ENCODE results near the gene NRG3. TPM values are rescaled to one million over a fixed set of nuclear protein-coding genes. Genes with fewer than 3 reads are reported as not detected.

Gene NRG3
- total RNA-seq, 4 donors from 2014 or later: under 0.01 to 0.65 (median 0.17) TPM

- 54% methylated on average over 1 of the region's 1 CpG for WGBS
- Histone ChIP-seq H3K27me3 (no peaks in the 10 kb centered on the region), H3K4me3 (no peak overlapping the region), H3K4me1 (peaks cover 0 to 11% (median 0%) of the 10 kb centered on the region in 4 donors), H3K27ac (replicated peaks in 1 of 4) (no peak overlapping the region), H3K36me3 (no peaks in the 10 kb centered on the region), H3K9me3 (no peaks in the 10 kb centered on the region)
- TF ChIP-seq EP300 (IDR thresholded peaks at IDR 0.05) (no peak), POLR2AphosphoS5 (IDR thresholded peaks at IDR 0.05) (no peak), POLR2A (IDR thresholded peaks at IDR 0.05; ENCODE audit: low read depth) (no peak), CTCF (IDR thresholded peaks at IDR 0.05) (no peak)
- DNase-seq (ENCODE audit: extremely low spot score): no peak
- intact Hi-C loops (cut with DNase I): no loop called here
Measured at GRCh38 chr10:82361256-82361655, 486.3 kb downstream of the NRG3 start.

GRCh38 chr10:82377608-82378007 is 502.6 kb downstream of the NRG3 start:
- TF ChIP-seq POLR2AphosphoS5 (IDR thresholded peaks at IDR 0.05) (no peak), CTCF (IDR thresholded peaks at IDR 0.05) (peak; percentile 5 to 17 (median 10))
- intact Hi-C loops (cut with DNase I): no loop called here
- peak; percentile 85 for DNase-seq (ENCODE audit: extremely low spot score)
- no peaks in the 10 kb centered on the region for H3K4me1 ChIP-seq
- H3K27ac ChIP-seq (replicated peaks in 1 of 4): no peak overlapping the region
- no peaks in the 10 kb centered on the region for H3K27me3 ChIP-seq
- 64% methylated on average over 4 of the region's 4 CpGs for WGBS
- no peak overlapping the region for H3K4me3 ChIP-seq
- no peaks in the 10 kb centered on the region for H3K36me3 ChIP-seq
- H3K9me3 ChIP-seq: no peaks in the 10 kb centered on the region

DNA sequence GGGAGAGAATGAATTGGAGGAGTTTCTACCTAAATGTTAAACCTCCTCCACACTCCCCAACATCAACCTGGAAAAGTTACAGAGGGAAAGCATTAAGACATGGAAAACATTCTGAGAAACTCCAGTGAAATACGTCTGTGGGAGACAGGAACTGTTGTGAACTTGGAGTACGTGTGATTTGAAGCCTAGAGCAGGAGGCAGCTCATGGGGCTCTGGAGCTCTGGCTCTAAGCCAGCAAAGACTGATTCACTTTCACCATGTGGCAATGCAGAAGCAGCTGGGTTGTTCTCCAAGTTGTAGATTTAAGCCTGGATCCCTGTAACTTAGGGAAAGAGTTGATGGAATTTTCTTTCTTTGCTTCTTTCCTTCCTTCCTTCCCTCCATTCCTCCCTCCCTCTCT is 503.2 kb downstream of the NRG3 start:
- WGBS: 8% methylated on average over 2 of the region's 2 CpGs
- TF ChIP-seq POLR2A (IDR thresholded peaks at IDR 0.05; ENCODE audit: low read depth): no peak
- TF ChIP-seq CTCF (IDR thresholded peaks at IDR 0.05): no peak
- TF ChIP-seq EP300 (IDR thresholded peaks at IDR 0.05): no peak
- TF ChIP-seq POLR2AphosphoS5 (IDR thresholded peaks at IDR 0.05): no peak
- H3K9me3 ChIP-seq: no peaks in the 10 kb centered on the region
- H3K27ac ChIP-seq (replicated peaks in 1 of 4): no peak overlapping the region
- intact Hi-C loops (cut with DNase I): no loop called here
- peak; percentile 78 for DNase-seq (ENCODE audit: extremely low spot score)
- H3K27me3 ChIP-seq: no peaks in the 10 kb centered on the region
- no peak overlapping the region for H3K4me3 ChIP-seq
- no peaks in the 10 kb centered on the region for H3K4me1 ChIP-seq
- H3K36me3 ChIP-seq: no peaks in the 10 kb centered on the region

- no peaks in the 10 kb centered on the region for H3K4me1 ChIP-seq
- no peaks in the 10 kb centered on the region for H3K9me3 ChIP-seq
- TF ChIP-seq POLR2A (IDR thresholded peaks at IDR 0.05; ENCODE audit: low read depth) (no peak), POLR2AphosphoS5 (IDR thresholded peaks at IDR 0.05) (no peak), CTCF (IDR thresholded peaks at IDR 0.05) (no peak), EP300 (IDR thresholded peaks at IDR 0.05) (no peak)
- intact Hi-C loops (cut with DNase I): no loop called here
- H3K4me3 ChIP-seq: no peak overlapping the region
- H3K36me3 ChIP-seq: no peaks in the 10 kb centered on the region
- H3K27ac ChIP-seq (replicated peaks in 1 of 4): no peak overlapping the region
- no peaks in the 10 kb centered on the region for H3K27me3 ChIP-seq
- no peak for DNase-seq (ENCODE audit: extremely low spot score)
Measured at GRCh38 chr10:82383350-82383749, 508.4 kb downstream of the NRG3 start.

GRCh38 chr10:82390866-82391658 is 516.1 kb downstream of the NRG3 start:
- no peaks in the 10 kb centered on the region for H3K27me3 ChIP-seq
- H3K36me3 ChIP-seq: no peaks in the 10 kb centered on the region
- H3K4me1 ChIP-seq: no peaks in the 10 kb centered on the region
- no peaks in the 10 kb centered on the region for H3K9me3 ChIP-seq
- no peak overlapping the region for H3K27ac ChIP-seq (replicated peaks in 1 of 4)
- intact Hi-C loops (cut with DNase I): no loop called here
- TF ChIP-seq EP300 (IDR thresholded peaks at IDR 0.05): no peak
- no peak for TF ChIP-seq CTCF (IDR thresholded peaks at IDR 0.05)
- no peak for TF ChIP-seq POLR2AphosphoS5 (IDR thresholded peaks at IDR 0.05)
- no peak for TF ChIP-seq POLR2A (IDR thresholded peaks at IDR 0.05; ENCODE audit: low read depth)
- H3K4me3 ChIP-seq: no peak overlapping the region
- 83% methylated on average over 5 of the region's 5 CpGs for WGBS
- no peak for DNase-seq (ENCODE audit: extremely low spot score)

All from esophagus muscularis mucosa (tissue), 4 donors.